HG02642 (cell line): ENCODE results near the gene LRRC74A.

ENCODE experiments used
- ATAC-seq: cut with Tn5 transposase; IDR thresholded peaks from one replicate; pipeline ENCODE4 v1.9.1; 2021; ENCODE audit warnings: mild to moderate bottlenecking; ENCODE audit not compliant: unreplicated experiment, poor library complexity

The LRRC74A gene

DNA sequence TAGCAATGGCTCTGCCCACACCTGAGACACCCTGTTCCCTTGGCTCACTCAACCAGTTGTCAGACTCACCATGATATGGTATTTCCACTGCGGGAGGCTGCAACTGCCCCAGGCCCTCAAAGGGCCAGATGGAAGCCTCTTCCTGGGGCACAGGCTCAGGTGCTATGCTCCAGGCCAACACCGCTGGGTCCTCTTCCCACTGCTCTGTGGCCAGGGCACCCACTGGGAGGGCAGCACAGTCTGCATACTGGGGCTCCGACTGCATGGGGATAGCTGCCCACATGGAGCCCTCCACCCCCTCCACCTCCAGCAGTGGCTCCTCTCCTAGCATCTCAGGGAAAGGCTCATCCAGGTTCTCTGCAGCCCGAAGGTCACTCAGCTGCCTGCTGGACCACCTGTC, 17.2 kb upstream of the LRRC74A start:
- no peak for ATAC-seq

DNA sequence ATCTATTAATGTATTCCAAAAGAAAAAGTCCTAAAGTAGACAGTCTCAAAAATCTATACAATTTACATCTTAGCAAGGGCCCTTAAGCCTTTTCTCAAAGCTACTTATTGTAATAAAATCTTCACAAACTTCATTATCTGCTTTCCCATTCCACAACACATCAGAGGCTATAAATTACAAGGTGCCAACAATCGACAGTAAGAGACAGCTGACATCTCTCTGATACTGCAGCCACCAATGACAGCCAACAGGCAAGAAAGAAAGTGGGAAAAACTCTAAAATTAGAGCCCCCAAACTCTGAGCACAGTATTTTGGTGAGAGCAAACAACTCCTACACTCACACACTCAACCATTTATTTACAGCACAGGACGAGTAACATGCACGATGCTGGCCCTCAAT, 15.7 kb upstream of the LRRC74A start:
- ATAC-seq = no peak

DNA sequence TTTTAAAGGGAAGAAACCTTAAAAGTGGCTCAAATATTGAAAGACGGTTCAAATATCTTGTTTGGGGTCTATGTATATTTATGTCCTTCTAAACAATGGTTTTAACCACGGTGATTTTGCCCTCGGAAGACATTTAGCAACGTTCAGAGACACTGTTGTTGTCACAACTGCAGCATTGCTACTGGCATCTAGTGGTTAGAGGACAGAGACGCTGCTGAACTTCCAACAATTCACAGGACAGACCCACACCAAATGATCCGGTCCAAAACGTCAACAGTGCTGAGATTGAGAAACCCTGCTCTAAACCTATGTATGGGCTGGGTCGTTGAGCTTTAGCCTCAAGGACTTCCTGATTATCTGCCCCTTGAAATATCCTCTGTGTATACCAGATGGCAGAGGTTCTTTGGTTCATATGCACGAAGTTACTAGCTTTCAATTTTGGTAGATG, 15.2 kb upstream of the LRRC74A start:
- ATAC-seq = no peak

DNA sequence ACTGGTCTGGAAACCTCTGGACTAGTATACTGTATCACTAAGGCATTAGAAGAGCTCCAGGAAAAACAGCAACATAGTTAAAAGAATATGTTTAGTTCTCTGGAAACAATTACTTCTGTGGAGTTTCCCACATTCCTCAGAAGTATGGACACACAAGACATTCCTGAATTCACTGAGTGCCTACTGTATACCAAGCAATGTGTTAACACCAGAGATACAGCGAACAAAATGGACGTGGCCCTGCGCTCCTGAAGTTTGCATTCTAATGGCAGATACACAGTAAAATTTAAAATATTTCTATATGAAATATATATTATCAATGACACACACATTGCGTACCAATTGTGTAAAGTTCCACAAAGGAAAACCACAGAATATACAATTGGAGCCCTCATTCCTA, 14.6 kb upstream of the LRRC74A start:
- ATAC-seq = no peak

DNA sequence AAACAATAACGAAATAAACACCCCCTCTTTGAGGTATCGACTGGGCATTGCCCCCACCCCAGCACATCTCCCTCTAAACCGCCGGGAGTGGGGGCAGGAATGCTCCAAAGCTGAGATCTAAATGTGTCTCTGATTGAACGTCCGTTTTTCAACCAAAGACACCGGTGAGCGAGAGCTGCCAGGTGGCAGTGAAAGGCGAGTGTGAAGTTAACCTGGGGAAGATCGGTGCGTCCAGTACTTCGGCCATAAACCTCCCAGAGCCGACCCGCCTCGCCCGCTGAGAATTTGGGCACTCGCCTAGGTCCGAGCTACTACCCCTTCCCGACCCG, 14.2 kb upstream of the LRRC74A start:
- no peak for ATAC-seq

DNA sequence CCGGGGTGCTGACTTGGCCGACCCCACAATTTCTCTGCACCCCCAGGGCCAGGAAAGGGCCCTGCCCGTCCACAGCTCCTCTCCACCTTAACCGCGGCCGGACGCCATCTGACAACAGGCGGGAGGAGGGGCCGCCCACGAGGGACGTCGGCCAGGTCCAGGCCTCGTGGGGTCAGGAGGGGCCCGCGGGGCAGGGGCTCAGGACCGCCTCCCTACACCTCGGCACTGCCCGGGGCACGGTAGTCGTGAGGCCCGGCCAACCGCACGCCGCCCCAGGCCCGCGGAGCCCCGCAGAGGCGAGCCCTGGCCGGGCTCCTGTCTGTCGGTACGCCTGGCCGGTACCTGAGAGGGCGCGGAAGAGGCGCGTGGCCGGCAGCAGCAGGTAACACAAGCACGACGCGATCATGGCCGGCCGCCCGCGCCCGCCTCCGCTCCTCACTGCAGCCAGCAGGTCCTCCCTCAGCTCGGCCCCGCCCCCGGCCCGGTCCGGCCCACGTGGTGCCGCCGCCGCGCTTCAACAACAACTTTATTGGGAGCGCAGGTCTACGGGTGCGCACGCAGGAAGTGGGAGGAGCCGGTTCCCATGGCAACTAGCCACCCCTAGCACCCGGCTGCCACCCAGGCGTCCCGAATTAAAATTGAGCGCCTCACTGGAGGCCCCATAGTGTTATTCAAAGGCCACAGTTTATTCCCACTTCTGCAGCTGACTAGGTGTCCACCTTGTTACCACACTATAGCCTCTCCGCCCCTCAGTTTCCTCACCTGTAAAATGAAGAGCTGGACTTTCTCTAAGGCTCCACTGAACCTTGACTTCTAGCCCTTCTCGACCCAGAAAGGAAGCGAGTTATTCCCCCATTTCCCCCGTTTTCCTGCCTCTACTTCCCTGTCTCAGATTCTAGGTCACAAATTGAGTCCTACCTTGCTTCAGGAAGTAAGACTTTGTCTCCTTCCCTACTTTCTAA, 13.5 kb upstream of the LRRC74A start, which contains the start of gene ANGEL1:
TSS of gene ANGEL1 (minus strand) at position 461 of the 962 bp plus-strand sequence. CDS start at position 406, 55 bp downstream.
- ATAC-seq = peak; percentile 91

DNA sequence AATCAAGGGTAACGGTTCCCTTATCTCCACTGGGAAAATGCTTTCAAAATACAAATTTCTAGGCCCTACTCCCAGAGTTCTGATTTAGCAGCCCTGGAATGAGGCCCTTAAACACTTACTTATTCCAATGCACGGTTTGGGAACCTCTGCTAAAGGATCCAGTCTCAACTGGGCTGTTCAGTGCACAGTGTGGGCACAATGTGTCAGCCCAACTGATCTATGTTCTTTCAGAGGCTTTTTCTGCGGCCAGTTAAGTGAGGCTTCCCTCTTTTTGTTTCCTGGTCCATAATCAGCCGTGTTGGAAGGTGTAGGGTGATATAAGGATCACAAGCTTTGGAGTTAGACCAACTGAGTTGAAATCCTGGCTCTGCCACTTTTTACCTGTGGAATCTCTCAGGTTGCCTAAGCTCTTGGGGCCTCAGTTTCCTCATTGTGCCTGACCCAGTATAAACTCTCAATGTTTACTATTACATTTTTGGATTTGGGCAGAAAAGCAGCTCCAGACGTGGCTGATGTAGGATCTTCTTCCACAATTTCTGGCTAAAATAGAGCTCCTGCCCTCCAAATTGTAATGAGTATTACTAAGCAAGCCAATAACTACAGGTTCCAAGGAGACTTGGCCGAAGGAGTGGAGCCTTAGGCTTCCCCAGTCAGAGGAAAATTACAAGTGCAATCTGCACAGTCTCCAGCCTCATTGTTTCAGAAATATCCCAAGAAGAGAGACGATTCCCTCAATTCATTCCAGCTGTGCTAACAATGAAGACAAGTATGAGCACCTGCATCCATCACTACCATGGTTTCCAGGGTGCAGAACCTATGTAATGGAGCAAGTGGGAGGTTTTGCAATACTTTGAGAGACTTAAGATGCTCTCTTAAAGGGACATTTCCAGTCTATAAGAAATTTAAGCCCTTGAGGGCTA, 11.2 kb upstream of the LRRC74A start:
- ATAC-seq = no peak

DNA sequence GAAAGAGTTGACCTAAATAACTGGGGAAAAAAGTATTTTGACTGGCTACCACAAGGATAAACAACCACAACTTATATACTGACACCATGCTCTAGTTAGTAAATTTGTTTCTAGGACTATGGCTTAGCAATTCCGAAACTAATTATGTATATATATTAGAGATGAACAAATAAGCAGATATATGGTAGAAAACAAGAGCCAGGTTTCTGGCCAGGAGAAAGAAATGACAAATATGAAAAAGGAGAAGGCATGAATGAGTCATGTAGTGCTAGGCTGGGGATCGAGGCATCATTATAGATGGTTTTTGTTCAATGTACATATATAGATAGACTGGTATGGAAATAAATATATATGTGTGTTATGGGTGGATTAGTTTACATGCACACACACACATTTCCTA, 5.5 kb upstream of the LRRC74A start:
- ATAC-seq = no peak

DNA sequence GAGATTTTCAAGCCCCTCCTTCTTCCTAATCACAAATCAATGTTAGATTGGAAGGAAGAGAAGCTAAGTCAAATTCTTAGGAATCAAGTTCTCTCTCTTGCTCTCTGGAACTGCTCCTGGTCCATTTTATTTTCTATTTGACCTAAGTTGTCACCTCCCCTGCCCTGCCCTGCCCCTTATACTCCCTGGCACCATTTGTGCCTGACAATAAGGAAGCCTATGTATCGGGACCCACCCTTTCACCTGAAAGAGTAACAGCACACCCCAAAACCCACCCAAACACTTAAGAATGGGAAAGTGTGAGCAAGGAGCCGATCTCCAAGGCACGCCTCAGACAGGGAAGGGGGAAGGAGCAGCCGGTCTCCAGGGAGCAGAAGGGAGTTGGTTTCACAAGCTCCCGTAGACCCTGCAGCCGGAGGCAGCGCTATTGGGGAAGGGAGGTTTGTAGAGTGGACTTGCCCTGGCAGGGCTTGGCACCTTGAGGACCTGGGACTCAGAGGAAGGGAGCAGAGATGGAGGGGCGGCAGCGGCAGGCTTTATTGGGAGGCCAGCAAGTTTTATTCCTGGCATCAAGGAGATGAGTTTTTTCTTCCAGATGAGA, 1.6 kb downstream of the LRRC74A start:
- ATAC-seq = no peak

DNA sequence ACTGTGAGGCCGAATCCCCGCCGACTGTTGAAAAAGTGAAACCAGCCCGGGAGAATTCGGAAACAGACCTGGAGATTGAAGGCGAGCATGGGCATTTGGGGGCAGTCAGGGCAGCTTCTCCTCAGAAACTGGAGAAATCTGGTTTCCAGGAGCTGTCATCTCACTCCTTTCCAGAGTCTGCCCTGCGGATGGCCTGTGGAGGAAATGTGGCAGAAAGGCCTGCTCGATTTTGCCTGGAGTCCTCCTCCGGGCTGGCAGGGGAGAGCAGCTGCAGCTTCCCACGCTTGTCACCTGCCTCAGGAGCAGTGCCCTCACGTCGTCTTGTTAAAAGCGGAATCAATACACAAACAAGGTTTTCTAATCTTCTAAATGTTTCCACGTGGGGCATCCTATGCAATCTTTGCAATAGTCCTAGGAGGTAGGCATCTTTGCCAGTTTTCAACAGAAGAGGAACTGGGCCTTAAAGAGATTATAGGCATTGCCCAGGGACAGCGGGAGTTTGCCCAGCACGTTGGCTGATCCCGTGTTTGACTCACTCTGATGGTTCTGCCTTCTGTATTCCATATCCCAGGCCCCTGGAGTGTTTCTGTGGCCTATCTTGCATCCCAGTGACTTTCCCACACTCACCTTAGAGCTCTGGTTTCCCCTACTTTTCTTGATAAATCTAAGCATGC, 2.3 kb downstream of the LRRC74A start:
- ATAC-seq = no peak

DNA sequence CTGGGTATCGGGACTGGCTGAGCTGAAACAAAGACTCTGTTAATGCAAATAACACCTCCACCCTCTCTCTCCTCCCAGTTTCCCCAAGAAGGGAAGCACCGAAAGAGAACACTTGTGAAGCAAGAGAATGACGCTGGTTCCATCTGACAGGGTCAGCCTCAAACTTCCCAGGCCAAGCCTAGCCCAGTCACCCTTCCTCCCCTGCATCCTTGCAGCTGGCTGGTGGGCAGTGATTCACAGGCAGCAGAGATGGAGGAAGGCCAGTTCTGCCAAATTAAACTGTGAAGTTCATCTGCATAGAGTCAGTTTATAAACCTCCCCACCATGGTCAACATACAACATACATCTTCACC, 2.8 kb downstream of the LRRC74A start:
- no peak for ATAC-seq

DNA sequence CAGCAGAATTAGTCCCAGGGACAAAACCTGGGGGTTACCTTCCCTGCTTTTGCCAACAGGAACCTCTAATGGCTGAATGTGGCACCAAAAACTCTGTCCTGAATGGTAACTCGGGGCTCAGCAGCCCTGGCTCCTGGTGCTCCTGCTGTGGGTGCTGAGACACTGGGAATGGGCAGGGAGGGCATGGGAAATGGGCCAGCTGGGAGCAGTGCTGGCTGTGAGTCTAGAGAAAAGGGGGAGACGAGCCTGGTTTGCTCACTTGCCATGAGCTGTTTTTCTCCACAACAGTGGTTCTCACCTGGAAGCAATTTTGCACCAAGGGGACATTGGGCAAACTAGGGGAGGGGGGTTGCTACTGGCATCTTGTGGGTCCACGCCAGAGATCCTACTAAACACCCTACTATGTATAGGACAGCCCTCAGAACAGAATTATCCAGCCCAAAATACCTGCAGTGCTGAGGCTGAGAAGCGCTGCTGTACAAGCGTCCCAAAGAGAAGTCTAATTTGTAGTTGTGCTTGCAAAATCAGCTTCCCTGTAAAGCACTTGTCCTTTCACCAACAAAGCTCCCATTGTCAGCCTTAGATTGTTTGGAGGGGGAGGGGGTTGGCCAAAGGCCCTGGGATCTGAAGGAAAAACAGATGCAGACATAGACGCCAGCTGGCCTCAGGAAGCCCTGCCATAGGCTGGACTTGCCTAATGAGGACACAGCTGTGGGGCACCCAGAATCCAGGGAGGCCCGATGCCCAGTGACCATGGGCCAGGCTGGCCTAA, 3.6 kb downstream of the LRRC74A start:
- ATAC-seq = no peak

DNA sequence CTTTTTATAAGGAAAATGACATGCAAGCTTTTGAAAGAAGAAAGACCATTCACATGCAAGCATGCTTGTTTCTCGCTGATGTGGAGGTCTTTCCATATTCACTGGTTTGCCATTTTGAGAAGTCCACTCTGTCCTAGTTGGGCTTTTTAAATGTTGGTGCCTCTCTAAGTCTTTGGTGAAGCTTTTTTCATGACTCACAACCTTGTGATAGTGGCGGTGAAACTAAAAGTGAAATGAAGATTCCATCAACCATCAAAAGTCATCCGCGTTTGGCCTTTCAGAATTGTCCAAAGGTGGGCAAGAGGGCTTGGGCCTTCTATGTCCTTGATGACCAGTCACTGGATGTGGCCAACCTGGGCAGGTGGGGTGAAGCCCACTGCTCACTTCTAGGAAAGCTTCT, 4.3 kb downstream of the LRRC74A start:
- no peak for ATAC-seq

DNA sequence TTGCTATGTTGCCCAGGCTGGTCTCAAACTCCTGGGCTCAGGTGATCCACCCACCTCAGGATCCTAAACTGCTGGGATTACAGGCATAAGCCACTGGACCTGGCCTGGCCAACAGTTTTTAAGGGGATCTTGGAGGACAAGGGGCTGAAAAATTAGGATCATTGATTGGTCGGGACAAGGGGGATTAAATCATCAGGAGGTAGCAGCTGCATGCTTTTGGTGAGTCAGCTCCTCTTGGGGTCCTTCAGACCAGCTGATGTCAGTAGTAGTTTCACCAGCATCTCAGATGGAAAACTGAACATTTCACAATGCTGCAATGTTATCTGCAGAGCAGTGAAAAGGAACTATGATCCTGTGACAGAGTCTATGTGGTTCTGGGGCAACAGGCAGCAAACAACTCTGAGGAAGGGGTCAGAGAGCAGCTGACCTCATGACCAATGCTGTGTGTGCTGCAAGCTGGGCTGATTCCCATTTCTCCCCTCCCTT, 6.3 kb downstream of the LRRC74A start:
- no peak for ATAC-seq

DNA sequence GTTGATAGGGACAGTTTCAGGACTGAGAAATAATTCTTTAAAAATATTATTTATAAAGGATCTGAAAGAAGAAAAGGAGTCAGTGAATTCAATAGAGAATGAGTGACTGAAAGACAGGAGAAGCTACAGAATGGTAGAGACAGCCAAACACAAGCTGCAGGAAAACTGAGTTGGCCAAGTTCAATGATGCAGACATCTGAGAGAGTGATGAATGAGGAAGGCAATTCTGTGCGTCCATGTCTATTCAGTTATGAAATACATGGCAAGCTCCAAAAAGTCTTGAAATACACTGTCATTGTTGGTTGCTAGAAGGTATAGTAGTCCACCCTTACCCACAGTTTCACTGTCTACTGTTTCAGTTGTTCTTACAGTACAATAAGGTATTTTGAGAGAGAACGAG, 6.8 kb downstream of the LRRC74A start:
- ATAC-seq = no peak

DNA sequence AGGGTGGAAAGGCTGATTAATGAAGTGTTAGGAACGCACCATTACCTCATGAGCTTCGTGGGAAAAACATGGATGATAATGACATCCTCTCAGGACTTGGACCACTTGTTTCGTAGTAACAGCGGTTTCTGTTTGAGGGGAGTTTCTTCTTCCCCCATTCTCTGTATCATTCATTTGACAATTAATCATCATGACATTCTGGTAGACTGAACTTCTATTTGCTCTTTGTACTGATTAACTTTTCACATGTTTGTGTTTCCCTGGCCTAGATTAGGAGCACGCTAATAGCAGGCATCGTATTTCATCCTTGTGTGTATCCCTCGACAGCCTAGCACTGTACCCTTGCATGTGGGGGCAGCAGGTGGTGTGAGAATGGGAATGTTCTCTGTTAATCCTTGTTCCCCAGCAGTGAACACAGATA, 8.0 kb downstream of the LRRC74A start:
- ATAC-seq = no peak

DNA sequence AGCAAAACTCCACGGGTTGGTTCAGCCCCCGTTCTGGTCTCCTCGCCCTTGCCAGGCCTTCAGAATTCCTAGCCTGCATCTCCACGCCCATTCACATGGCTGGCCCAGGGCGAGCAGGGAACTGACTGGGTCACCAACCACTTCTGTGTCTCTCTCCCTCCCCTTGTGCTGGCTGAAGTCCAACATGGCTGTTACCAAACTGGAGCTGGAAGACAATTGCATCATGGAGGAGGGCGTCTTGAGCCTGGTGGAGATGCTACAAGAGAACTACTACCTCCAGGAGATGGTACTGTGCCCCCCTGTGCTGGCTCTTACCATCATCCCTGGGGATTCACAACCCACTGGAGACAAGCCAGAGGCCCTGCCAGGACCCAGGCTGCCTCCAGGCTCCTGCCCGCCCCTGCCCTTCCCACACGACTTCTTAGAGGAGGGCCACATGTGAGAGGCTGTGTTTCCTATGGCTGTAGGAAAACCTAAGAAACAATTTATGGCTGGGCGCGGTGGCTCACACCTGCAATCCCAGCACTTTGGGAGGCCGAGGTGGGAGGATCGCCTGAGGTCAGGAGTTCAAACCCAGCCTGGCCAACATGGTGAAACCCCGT, 9.9 kb downstream of the LRRC74A start:
- ATAC-seq = no peak

DNA sequence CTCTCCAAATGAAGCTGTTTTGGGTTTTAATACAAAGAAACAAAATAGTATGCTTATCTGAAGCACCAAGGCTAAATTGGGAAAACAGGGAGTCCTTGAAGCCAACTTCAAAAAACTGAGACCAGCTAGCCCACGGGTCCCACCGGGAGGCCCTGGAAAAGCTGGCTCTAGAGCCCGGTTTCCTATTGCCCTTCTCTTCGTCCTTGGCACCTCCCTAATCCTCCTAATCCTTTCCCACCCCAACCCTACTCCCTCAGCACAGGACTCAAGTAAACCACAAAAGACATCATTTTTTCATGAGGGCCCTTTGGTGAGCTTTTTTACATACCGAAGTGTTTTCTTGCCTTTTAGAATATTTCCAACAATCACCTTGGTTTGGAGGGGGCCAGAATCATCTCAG, 11.3 kb downstream of the LRRC74A start:
- ATAC-seq = no peak

DNA sequence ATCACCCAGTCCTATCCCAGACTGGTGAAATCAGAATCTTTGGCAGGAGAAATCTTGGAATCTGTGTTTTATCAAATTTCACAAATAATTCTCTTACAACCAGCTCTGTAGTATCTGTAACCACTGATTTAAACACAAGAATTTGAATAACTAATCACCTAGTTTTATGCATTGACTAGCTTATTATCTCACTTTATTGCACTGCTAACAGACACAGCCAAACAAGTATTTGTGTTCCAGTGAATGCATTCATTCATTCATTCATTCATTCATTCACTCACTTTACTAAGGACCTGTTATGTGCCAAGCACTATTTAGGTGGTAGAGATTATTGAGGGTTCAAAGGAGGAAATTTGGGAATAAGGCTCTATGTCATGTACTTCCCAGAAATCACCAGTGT, 16.2 kb downstream of the LRRC74A start:
- no peak for ATAC-seq
